ENCODE data around the gene POLR2E. TPM values are rescaled to one million over a fixed set of nuclear protein-coding genes. Genes with fewer than 3 reads are reported as not detected.

POLR2E gene
- total RNA-seq, 2 experiments from 2014 or later: 45.8 to 49.0 TPM

DNA sequence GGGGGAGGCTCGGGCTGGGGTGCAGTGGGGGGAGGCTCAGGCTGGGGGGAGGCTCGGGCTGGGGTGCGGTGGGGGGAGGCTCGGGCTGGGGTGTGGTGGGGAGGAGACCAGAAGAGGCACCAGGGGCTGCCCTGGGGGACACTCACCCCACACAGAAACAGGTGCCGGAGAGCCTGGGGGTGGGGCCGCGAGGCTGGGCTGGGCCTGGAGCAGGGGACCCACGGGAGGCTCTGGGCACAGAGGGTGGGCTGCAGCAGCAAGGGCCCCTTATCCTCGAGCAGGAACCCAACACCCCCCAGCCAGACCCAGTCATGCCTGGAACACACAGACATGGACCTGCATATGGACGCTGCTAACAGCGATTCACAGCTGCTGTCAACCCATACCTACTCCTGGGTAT, 42.9 kb upstream of the POLR2E start:
- no peaks in the 10 kb centered on the region for H3K9me3 Mint-ChIP-seq
- H3K27ac Mint-ChIP-seq: no peak overlapping the region
- Histone ChIP-seq H3K36me3 (ENCODE audit: insufficient read depth, low read length) (no peaks in the 10 kb centered on the region), H3K27me3 (ENCODE audit: control insufficient read depth in 1 of 2, insufficient read depth in 2 of 2, low read length in 2 of 2) (no peaks in the 10 kb centered on the region), H3K9me3 (ENCODE audit: control insufficient read depth in 1 of 2, insufficient read depth in 1 of 2, low read length in 2 of 2) (peaks cover 0 to 18% of the 10 kb centered on the region in 2 experiments), H3K4me3 (ENCODE audit: low read length) (no peak overlapping the region), H3K27ac (ENCODE audit: low read depth in 1 of 2, low read length in 2 of 2) (no peak overlapping the region), H3K4me1 (ENCODE audit: insufficient read depth, low read length) (peaks cover 34% of the 10 kb centered on the region)
- peaks cover 21% of the 10 kb centered on the region for H3K36me3 Mint-ChIP-seq (ENCODE audit: low read depth)
- TF ChIP-seq, protein P1, sequence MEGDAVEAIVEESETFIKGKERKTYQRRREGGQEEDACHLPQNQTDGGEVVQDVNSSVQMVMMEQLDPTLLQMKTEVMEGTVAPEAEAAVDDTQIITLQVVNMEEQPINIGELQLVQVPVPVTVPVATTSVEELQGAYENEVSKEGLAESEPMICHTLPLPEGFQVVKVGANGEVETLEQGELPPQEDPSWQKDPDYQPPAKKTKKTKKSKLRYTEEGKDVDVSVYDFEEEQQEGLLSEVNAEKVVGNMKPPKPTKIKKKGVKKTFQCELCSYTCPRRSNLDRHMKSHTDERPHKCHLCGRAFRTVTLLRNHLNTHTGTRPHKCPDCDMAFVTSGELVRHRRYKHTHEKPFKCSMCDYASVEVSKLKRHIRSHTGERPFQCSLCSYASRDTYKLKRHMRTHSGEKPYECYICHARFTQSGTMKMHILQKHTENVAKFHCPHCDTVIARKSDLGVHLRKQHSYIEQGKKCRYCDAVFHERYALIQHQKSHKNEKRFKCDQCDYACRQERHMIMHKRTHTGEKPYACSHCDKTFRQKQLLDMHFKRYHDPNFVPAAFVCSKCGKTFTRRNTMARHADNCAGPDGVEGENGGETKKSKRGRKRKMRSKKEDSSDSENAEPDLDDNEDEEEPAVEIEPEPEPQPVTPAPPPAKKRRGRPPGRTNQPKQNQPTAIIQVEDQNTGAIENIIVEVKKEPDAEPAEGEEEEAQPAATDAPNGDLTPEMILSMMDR (IDR thresholded peaks at IDR 0.05): no peak
- H3K4me3 Mint-ChIP-seq: no peak overlapping the region
- H3K27me3 Mint-ChIP-seq: no peaks in the 10 kb centered on the region
- CTCF ChIA-PET: no interaction called here
- peaks cover 16% of the 10 kb centered on the region for H3K4me1 Mint-ChIP-seq (ENCODE audit: low read depth)
- ATAC-seq (ENCODE audit: poor library complexity) (no peak), DNase-seq (no peak)
- intact Hi-C loops (cut with DNase I, micrococcal nuclease): no loop called here
- POLR2A ChIA-PET: no interaction called here

DNA sequence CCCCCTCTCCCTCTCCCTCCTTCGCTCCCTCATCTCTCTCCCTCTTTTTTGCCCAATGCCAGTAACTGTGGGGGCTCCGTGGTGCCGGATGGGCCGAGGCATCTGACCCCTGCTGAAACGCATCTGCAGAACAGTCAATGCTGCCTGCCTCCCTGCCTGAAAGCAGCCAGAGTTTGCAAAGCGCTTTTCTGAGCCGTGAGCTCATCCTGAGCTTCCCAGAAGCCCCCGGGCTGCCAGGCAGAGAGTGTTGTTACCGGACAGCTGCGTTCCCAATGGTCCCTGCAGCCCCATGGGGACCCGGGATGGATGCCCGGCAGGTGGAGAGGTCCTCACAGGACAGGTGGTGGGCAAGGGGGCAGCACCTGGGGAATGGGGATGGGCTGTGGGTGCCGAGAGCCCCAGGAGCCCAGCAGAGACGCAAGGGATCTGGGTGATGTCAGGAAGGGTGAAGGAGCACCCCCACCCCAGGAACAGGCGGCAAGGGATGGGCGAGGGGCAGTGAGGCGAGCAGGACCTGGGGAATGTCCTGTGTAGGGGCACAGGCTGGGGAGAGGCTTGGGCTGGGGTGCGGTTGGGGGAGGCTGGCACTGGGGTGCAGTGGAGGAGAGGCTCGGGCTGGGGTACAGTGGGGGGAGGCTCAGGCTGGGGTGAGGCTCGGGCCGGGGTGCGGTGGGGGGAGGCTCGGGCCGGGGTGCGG, 41.6 kb upstream of the POLR2E start:
- no peak for ATAC-seq (ENCODE audit: poor library complexity)

DNA sequence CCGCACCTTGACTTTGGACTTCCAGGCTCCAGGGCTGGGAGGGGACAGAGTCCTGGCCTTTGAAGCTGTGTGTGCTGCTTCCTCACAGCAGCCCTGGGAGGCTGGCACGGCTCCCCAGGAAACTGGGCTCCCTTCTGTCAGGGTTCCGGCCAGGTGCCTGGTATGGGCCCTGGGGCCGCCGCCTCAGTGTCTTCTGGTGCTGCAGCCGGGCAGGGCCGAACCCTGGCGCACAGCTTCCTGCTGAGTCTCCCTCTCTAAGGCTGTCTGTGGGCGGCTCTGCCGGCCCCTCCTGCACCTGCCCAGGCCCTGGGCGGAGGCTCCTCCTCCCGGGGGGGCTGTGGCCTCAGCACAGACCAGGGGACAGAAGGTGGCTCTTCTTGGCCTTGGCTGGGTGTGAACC, 41.0 kb upstream of the POLR2E start:
- no peak overlapping the region for H3K4me3 Mint-ChIP-seq
- DNase-seq (no peak), ATAC-seq (ENCODE audit: poor library complexity) (no peak)
- H3K4me1 Mint-ChIP-seq (ENCODE audit: low read depth): peaks cover 24% of the 10 kb centered on the region
- CTCF ChIA-PET: interaction anchor here (3.6 kb wide), 1 partner anchor 23 kb away, joined by 8 read pairs; no protein-coding TSS in a partner anchor
- H3K4me1 ChIP-seq (ENCODE audit: insufficient read depth, low read length): peaks cover 52% of the 10 kb centered on the region
- peaks cover 11% of the 10 kb centered on the region for H3K36me3 Mint-ChIP-seq (ENCODE audit: low read depth)
- TF ChIP-seq, protein P1 (IDR thresholded peaks at IDR 0.05): no peak
- no peaks in the 10 kb centered on the region for H3K27me3 ChIP-seq (ENCODE audit: control insufficient read depth in 1 of 2, insufficient read depth in 2 of 2, low read length in 2 of 2)
- H3K4me3 ChIP-seq (ENCODE audit: low read length): no peak overlapping the region
- H3K9me3 ChIP-seq (ENCODE audit: control insufficient read depth in 1 of 2, insufficient read depth in 1 of 2, low read length in 2 of 2): peaks cover 0 to 15% of the 10 kb centered on the region in 2 experiments
- no peaks in the 10 kb centered on the region for H3K27me3 Mint-ChIP-seq
- no peaks in the 10 kb centered on the region for H3K36me3 ChIP-seq (ENCODE audit: insufficient read depth, low read length)
- H3K27ac ChIP-seq (ENCODE audit: low read depth in 1 of 2, low read length in 2 of 2): peak overlapping the region in 1 of 2 donors; percentile 36
- POLR2A ChIA-PET: no interaction called here
- H3K9me3 Mint-ChIP-seq: no peaks in the 10 kb centered on the region
- intact Hi-C loops (cut with DNase I, micrococcal nuclease): no loop called here
- H3K27ac Mint-ChIP-seq: peak overlapping the region; percentile 75

More for the DNA sequence above, 41.6 kb upstream of the POLR2E start:
- Mint-ChIP-seq H3K27ac (peak overlapping the region; percentile 75), H3K4me3 (peak overlapping the region; percentile 25), H3K9me3 (no peaks in the 10 kb centered on the region), H3K4me1 (ENCODE audit: low read depth) (peaks cover 21% of the 10 kb centered on the region), H3K27me3 (no peaks in the 10 kb centered on the region), H3K36me3 (ENCODE audit: low read depth) (peaks cover 12% of the 10 kb centered on the region)
- TF ChIP-seq, protein P1 (IDR thresholded peaks at IDR 0.05): no peak
- H3K9me3 ChIP-seq (ENCODE audit: control insufficient read depth in 1 of 2, insufficient read depth in 1 of 2, low read length in 2 of 2): peaks cover 0 to 15% of the 10 kb centered on the region in 2 experiments
- CTCF ChIA-PET: no interaction called here
- no peak for DNase-seq
- H3K36me3 ChIP-seq (ENCODE audit: insufficient read depth, low read length): no peaks in the 10 kb centered on the region
- POLR2A ChIA-PET: no interaction called here
- H3K27me3 ChIP-seq (ENCODE audit: control insufficient read depth in 1 of 2, insufficient read depth in 2 of 2, low read length in 2 of 2): no peaks in the 10 kb centered on the region
- peaks cover 47% of the 10 kb centered on the region for H3K4me1 ChIP-seq (ENCODE audit: insufficient read depth, low read length)
- H3K27ac ChIP-seq (ENCODE audit: low read depth in 1 of 2, low read length in 2 of 2): peak overlapping the region in 1 of 2 donors; percentile 36
- intact Hi-C loops (cut with DNase I, micrococcal nuclease): no loop called here
- H3K4me3 ChIP-seq (ENCODE audit: low read length): no peak overlapping the region

Measured in CD4-positive, alpha-beta T cell (primary cell).